IMR-90 (cell line): ENCODE measurements around the gene ZNF468. TPM values are rescaled to one million over a fixed set of nuclear protein-coding genes. Genes with fewer than 3 reads are reported as not detected.

Experiments used
- ATAC-seq: fragments of 200-7000 bp; cut with Tn5 transposase; 2 replicates; pipeline ENCODE4 v1.9.1; 2020; ENCODE audit warnings: low read depth, mild to moderate bottlenecking, moderate library complexity
- BruUV-seq: library from RNA; stranded (reverse); fragments of 400-500 nt; replicated peaks from 2 replicates; lab custom pipeline; 2021; lab: Mats Ljungman, UMichigan
- CTCF ChIA-PET: fragments of 300-600 bp; formaldehyde crosslinking; extraction: SDS; loops from one replicate; lab custom pipeline; 2021; ENCODE audit warnings: antibody characterized with exemption; lab: Yijun Ruan, JAX
- POLR2A ChIA-PET: fragments of 300-600 bp; sonication (Branson Sonifier 250); formaldehyde crosslinking; loops from one replicate; lab custom pipeline; 2022; ENCODE audit warnings: antibody characterized with exemption; ENCODE audit not compliant: unreplicated experiment; lab: Charles Lee
- DNase-seq: peaks from one replicate; pipeline ENCODE4 v3.0.0; 2013
- H2AFZ ChIP-seq: replicated peaks from 2 replicates; pipeline ENCODE3; 2013; ENCODE audit warnings: low read length, mild to moderate bottlenecking; ENCODE audit not compliant: poor library complexity
- H2AK5ac ChIP-seq: 2 replicates; pipeline ENCODE4 v1.6.1; 2013; ENCODE audit warnings: low read depth, low read length, inconsistent platforms
- H2AK9ac ChIP-seq: replicated peaks from 2 replicates; pipeline ENCODE3; 2013; ENCODE audit warnings: mild to moderate bottlenecking, low read depth, low read length, moderate library complexity; ENCODE audit not compliant: poor library complexity
- H2BK120ac ChIP-seq: 2 replicates; pipeline ENCODE4 v1.6.1; 2013; ENCODE audit warnings: low read depth, low read length, inconsistent platforms
- H2BK15ac ChIP-seq: 3 replicates; pipeline ENCODE4 v1.6.1; 2013; ENCODE audit warnings: low read depth, low read length, inconsistent platforms
- H2BK20ac ChIP-seq: 2 replicates; pipeline ENCODE4 v1.6.1; 2013; ENCODE audit warnings: low read depth, mild to moderate bottlenecking, inconsistent platforms, low read length, moderate library complexity
- H2BK5ac ChIP-seq: 2 replicates; pipeline ENCODE4 v1.6.1; 2013; ENCODE audit warnings: mild to moderate bottlenecking, low read depth, low read length, inconsistent platforms; ENCODE audit not compliant: poor library complexity, severe bottlenecking
- H3K14ac ChIP-seq: replicated peaks from 2 replicates; pipeline ENCODE4 v1.6.1; 2013; ENCODE audit warnings: low read depth, low read length, inconsistent platforms
- H3K18ac ChIP-seq: 2 replicates; pipeline ENCODE4 v1.6.1; 2013; ENCODE audit warnings: low read depth, low read length, control low read depth
- H3K23ac ChIP-seq: 2 replicates; pipeline ENCODE4 v1.6.1; 2013; ENCODE audit warnings: low read depth, low read length, inconsistent platforms
- H3K27ac ChIP-seq: 2 replicates; pipeline ENCODE4 v1.5.1; 2013; ENCODE audit warnings: mild to moderate bottlenecking, control low read depth, low read length; ENCODE audit not compliant: insufficient read depth
- H3K27me3 ChIP-seq: 2 replicates; pipeline ENCODE4 v1.6.1; 2013; ENCODE audit warnings: low read length; ENCODE audit not compliant: control insufficient read depth, insufficient read depth
- H3K36me3 ChIP-seq: 2 replicates; pipeline ENCODE4 v1.6.1; 2013; ENCODE audit warnings: low read length, mixed read lengths; ENCODE audit not compliant: control insufficient read depth, insufficient read depth
- H3K4ac ChIP-seq: 2 replicates; pipeline ENCODE4 v1.6.1; 2013; ENCODE audit warnings: low read depth, low read length, inconsistent platforms
- H3K4me1 ChIP-seq: 2 replicates; pipeline ENCODE4 v1.6.1; 2013; ENCODE audit warnings: low read length, mixed read lengths; ENCODE audit not compliant: control insufficient read depth, insufficient read depth
- H3K4me2 ChIP-seq: 2 replicates; pipeline ENCODE4 v1.6.1; 2013; ENCODE audit warnings: low read depth, mild to moderate bottlenecking, control low read depth, low read length, moderate library complexity
- H3K4me3 ChIP-seq: 2 replicates; pipeline ENCODE4 v1.5.1; 2013; ENCODE audit warnings: low read depth, mild to moderate bottlenecking, control low read depth, low read length, moderate library complexity; ENCODE audit not compliant: insufficient read depth
- H3K56ac ChIP-seq: 2 replicates; pipeline ENCODE4 v1.6.1; 2013; ENCODE audit warnings: low read length, inconsistent platforms; ENCODE audit not compliant: insufficient read depth; ENCODE audit errors: extremely low read depth
- H3K79me1 ChIP-seq, 2 experiments: 2 replicates each; pipeline ENCODE4 v1.6.1; 2013; ENCODE audit warnings: low read length in 2 of 2, inconsistent platforms in 1 of 2, low read depth in 1 of 2
- H3K9ac ChIP-seq: 2 replicates; pipeline ENCODE4 v1.6.1; 2013; ENCODE audit warnings: low read depth, low read length, control low read depth
- H3K9me1 ChIP-seq: 2 replicates; pipeline ENCODE4 v1.6.1; 2013; ENCODE audit warnings: low read length, inconsistent platforms; ENCODE audit not compliant: insufficient read depth
- H3K9me3 ChIP-seq: 2 replicates; pipeline ENCODE4 v1.6.1; 2013; ENCODE audit warnings: low read length; ENCODE audit not compliant: control insufficient read depth, insufficient read depth
- H4K20me1 ChIP-seq: 2 replicates; pipeline ENCODE4 v1.6.1; 2013; ENCODE audit warnings: low read length, inconsistent platforms; ENCODE audit not compliant: insufficient read depth
- H4K5ac ChIP-seq: 2 replicates; pipeline ENCODE4 v1.6.1; 2013; ENCODE audit warnings: mild to moderate bottlenecking, low read depth, low read length, control low read depth
- H4K8ac ChIP-seq, 2 experiments: 2 replicates each; pipeline ENCODE4 v1.6.1; 2013; ENCODE audit warnings: low read depth in 2 of 2, low read length in 2 of 2, control low read depth in 1 of 2, inconsistent platforms in 1 of 2
- H4K91ac ChIP-seq: 2 replicates; pipeline ENCODE4 v1.6.1; 2013; ENCODE audit warnings: low read depth, low read length, inconsistent platforms; ENCODE audit not compliant: insufficient read depth
- FOS ChIP-seq: fragments of 150-350 bp; IDR thresholded peaks from 2 replicates; pipeline ENCODE4 v1.6.1; 2016; ENCODE audit warnings: low read depth, low read length
- MAFK ChIP-seq: IDR thresholded peaks from 2 replicates; pipeline ENCODE4 v1.6.1; 2012; ENCODE audit warnings: low read depth, low read length, improper control_type of control experiment
- POLR2A ChIP-seq: IDR thresholded peaks from 2 replicates; pipeline ENCODE4 v1.6.1; 2012; ENCODE audit warnings: mild to moderate bottlenecking, low read depth, low read length
- RAD21 ChIP-seq: IDR thresholded peaks from 2 replicates; pipeline ENCODE4 v1.6.1; 2012; ENCODE audit warnings: low read length, improper control_type of control experiment
- RCOR1 ChIP-seq: IDR thresholded peaks from 2 replicates; pipeline ENCODE4 v1.6.1; 2012; ENCODE audit warnings: mild to moderate bottlenecking, low read length, improper control_type of control experiment; ENCODE audit not compliant: insufficient replicate concordance
- RFX5 ChIP-seq: IDR thresholded peaks from 2 replicates; pipeline ENCODE4 v1.8.0; 2012; ENCODE audit warnings: low read depth, mild to moderate bottlenecking, low read length, moderate library complexity
- WGBS, 2 experiments: methylation state at CpG; one replicate each; pipeline versions ENCODE4 v1.1.5 to v1.1.7; 2013; ENCODE audit warnings: missing lambda C conversion rate in 2 of 2; ENCODE audit not compliant: insufficient read length in 1 of 2; ENCODE audit errors: extremely low coverage in 2 of 2; 5-methylcytosine and 5-hydroxymethylcytosine counted together
- dilution Hi-C: fragments of 300-500 bp; cut with HindIII; formaldehyde crosslinking; loops from one replicate; pipeline ENCODE4 v1.14.3; 2018; ENCODE audit warnings: low sequenced_read_pairs; ENCODE audit not compliant: unreplicated experiment
- in situ Hi-C: fragments of 300-500 bp; cut with MboI; formaldehyde crosslinking; loops from 3 replicates; pipeline ENCODE4 v1.14.3; 2019; ENCODE audit warnings: low sequenced_read_pairs, inconsistent platforms, mixed read lengths
- intact Hi-C: fragments of 100-400 bp; cut with micrococcal nuclease; formaldehyde crosslinking; loops from 2 replicates; pipeline ENCODE4 v1.10.0; 2022
- polyA plus RNA-seq, 3 experiments: library from polyadenylated mRNA; depleted of rRNA; stranded (reverse); fragments of >200 nt; gene quantifications; 2 replicates each; pipeline ENCODE4 v1.2.3, GENCODE V29; 2012; ENCODE audit warnings: low replicate concordance in 1 of 3
- total RNA-seq: library from RNA; depleted of rRNA; stranded (reverse); fragments of >200 nt; gene quantifications from 2 replicates; pipeline ENCODE4 v1.2.3, GENCODE V29; 2012

ZNF468 gene
- total and polyA plus RNA-seq, 2 of the 4 experiments (the other 2 are of a cell fraction): 6.2 to 20.1 TPM

GRCh38 chr19:52898101-52898500 lies 40.7 kb upstream of the ZNF468 start:
- ChIA-PET CTCF (no interaction called here), POLR2A (no interaction called here)
- H4K91ac ChIP-seq: no peak overlapping the region
- no TSS peak for BruUV-seq
- peak overlapping the region; percentile 96 for H2AFZ ChIP-seq
- peak overlapping the region; percentile 87; the same call in 1 of the 2 replicates for H3K4me2 ChIP-seq
- 91% methylated on average over 3 of the region's 15 CpGs; no CpG with 5 or more reads in 1 of the 2 experiments for WGBS, 2 experiments
- no peaks in the 10 kb centered on the region for H3K9me1 ChIP-seq
- no peak overlapping the region for H2BK20ac ChIP-seq
- peaks cover 7 to 9% of the 10 kb centered on the region in 2 experiments for H3K79me1 ChIP-seq
- H3K4ac ChIP-seq: no peak overlapping the region
- no peak for TF ChIP-seq RAD21
- no peak for TF ChIP-seq FOS
- TF ChIP-seq MAFK: no peak
- TF ChIP-seq RCOR1: no peak
- no peak for TF ChIP-seq RFX5
- TF ChIP-seq POLR2A: no peak
- H3K4me3 ChIP-seq: no peak overlapping the region; the same call in 1 of the 2 replicates
- no peaks in the 10 kb centered on the region for H4K20me1 ChIP-seq
- no peaks in the 10 kb centered on the region for H3K9me3 ChIP-seq
- no peak overlapping the region for H2BK120ac ChIP-seq
- no peak overlapping the region for H2AK5ac ChIP-seq
- no peak for ATAC-seq
- no peak for DNase-seq
- H3K27ac ChIP-seq: peak overlapping the region; percentile 73; the same call in 1 of the 2 replicates
- H3K27me3 ChIP-seq: no peaks in the 10 kb centered on the region
- no peak overlapping the region for H2BK15ac ChIP-seq
- H2AK9ac ChIP-seq: no peak overlapping the region
- no peaks in the 10 kb centered on the region; the same call in 1 of the 2 replicates for H3K36me3 ChIP-seq
- peak overlapping the region; percentile 90 for H4K5ac ChIP-seq
- H3K18ac ChIP-seq: no peak overlapping the region
- H3K14ac ChIP-seq: no peak overlapping the region
- no peak overlapping the region for H3K23ac ChIP-seq
- H4K8ac ChIP-seq: peak overlapping the region; percentile 77 to 92
- no peak overlapping the region for H3K56ac ChIP-seq
- intact Hi-C loops (no loop called here), in situ Hi-C loops (no loop called here), dilution Hi-C loops (no loop called here)
- H2BK5ac ChIP-seq: no peak overlapping the region
- no peak overlapping the region for H3K9ac ChIP-seq
- H3K4me1 ChIP-seq: 0 out of 2 replicates have a peak, but pooled peaks cover 2% of the 10 kb centered on the region
